ENCODE data around the gene RNMT.
"Not testable (repeated sequence)": the region's sequence is repeated elsewhere in the genome, so short reads cannot be mapped to it uniquely, and the experiment has no call there.

Gene RNMT

DNA sequence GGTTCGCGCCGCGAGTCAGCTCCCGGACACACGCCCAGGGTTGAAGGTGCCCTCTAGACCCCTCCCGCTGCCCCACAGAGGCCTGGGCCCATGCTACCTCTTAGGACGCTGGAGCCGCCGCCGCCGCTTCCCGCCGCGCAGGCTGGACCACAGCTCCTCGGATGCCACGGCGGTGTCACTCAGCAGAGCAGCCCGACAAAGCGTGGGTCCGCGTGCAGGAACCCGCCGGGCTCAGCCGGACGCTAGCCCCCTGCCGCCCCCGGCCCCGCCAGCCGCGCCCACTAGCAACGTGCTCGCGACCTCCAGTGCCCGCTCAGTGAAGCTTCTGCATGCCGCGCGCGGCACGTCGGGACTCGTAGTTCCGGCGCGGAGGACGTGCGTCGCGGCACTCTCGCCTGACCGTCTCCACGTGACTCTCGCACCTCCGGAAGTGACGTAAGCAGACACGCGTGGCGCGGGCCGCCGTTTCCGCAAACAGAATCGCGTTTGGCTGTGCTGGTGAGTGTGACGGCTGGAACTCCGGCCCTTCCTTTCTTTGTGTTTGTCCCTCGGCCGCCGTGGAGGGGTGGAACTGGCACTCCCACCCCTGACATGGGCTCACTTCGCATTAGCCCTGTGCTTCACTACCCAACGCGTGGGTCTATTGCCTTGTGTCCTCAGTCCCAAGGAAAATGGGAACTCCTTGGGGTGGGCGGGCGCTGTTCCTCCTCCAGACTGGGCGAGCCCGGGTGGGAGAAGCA, at the start of gene RNMT, which contains the start of gene FAM210A:
Gene RNMT, plus strand, starts transcription at position 442 of the 740 bp plus-strand sequence. CDS start 4,845 bp downstream, outside the sequence.
Gene FAM210A, minus strand, starts transcription at position 327 of the 740 bp plus-strand sequence. CDS start 44,481 bp downstream, outside the sequence.
- DNase-seq = peak; percentile 97

GRCh38 chr18:13677350-13677749, 49.1 kb upstream of the RNMT start:
- DNase-seq = not testable (repeated sequence)

DNA sequence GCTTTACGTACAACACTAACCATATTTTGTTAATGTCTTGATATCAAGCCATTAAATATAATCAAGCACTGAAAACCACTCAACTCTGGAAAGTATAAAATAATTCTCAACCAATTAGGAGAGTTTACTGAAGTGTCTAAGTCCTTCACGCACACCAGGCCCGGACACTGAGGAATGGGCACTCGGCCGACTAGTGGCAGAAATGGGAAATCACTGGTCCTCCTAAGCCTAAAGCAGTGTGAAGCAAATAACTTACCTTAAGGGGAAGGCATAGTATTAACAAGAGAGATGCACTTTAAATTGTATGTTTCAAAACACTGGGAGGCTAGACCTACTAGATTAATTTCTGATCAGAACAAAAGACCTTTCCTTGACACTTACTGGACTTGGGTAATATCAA, 45.9 kb upstream of the RNMT start:
- DNase-seq = peak; percentile 64

- no peak for DNase-seq
Measured at GRCh38 chr18:13681701-13682100, 44.8 kb upstream of the RNMT start.

DNA sequence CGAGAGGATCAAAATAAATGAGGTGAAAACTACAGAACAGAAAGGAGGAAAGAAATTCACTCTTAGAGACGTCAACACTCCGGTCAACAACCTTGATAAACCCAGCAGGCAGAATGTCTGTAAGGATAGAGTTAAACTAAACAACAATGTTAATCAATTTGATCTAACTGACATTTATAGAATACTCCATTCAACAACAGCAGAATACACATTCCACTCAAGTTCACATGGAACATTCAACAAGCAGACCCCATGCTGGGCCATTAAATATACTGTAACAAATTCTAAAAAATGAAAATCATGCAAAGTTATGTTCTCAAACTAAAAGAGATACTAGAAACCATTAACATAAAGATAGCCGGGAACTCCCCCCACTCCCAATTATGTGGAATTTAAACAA, 41.9 kb upstream of the RNMT start:
- no peak for DNase-seq

DNA sequence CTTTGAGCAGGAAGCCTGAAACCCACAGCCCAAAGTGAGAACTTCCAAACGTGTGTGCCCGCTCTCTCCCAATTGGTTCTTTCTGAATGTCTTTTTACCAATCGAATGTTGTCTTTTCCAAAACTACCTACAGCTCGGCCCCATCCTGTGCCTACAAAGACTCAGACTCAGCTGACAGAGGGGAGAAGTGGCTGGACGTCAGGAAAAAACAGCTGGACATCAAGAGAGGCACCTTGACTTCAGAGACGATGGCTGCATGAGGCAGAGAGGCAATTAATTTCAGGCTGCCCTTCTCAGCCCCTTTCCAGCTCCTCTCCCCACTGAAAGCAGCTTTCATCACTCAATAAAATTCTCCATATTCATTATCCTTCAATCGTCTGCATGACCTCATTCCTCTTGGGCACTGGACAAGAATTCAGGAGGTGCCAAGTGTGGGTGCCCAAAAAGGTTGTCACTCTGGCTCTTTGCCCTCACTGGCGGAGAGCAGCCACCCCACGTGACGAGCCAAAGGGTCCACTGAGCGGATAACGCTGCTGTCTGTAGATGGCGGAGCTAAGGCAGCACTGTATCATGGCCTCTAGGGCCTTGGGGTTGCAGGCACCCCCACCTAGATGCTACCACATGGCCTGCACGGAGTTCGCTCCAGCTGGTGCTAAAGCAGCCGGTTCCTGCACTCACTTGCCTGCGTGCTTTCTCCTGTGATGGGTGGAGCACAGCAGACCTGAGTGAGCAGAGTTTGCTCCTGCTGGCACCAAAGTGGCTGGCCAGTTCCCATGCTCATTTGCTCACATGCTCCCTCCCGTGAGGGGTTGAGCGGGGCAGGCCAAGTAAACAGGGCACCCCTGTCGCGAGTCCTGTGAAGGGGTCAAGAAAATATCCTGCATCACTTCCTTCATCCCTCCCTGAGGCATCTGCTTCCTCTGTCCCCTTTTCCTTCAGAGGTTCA, 38.0 kb upstream of the RNMT start:
- no peak for DNase-seq

GRCh38 chr18:13690060-13690459, 36.4 kb upstream of the RNMT start:
- DNase-seq = not testable (repeated sequence)

- DNase-seq = not testable (repeated sequence)
Measured at GRCh38 chr18:13695337-13695736, 31.1 kb upstream of the RNMT start.

- DNase-seq = no peak
Measured at GRCh38 chr18:13696961-13697360, 29.5 kb upstream of the RNMT start.

DNA sequence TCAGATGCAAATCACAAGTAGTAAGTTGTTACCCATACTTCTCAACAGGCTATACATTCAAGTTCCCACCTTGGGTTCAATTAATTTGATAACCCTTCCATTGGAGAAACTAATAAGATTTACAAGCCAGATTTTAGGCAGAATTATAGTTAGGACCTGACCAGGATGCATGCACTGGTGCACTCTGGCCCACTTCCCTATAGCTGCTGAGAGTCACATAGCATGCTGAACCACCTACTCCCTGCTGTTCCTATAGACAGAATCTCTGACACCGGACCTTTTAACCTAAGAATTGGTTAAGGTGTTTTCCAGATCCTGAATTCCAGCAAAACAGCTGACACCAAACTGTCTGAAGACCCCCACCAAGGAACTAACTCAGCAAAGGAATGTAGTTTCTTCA, 26.3 kb upstream of the RNMT start:
- no peak for DNase-seq

GRCh38 chr18:13703899-13704298, 22.6 kb upstream of the RNMT start:
- DNase-seq = no peak

DNA sequence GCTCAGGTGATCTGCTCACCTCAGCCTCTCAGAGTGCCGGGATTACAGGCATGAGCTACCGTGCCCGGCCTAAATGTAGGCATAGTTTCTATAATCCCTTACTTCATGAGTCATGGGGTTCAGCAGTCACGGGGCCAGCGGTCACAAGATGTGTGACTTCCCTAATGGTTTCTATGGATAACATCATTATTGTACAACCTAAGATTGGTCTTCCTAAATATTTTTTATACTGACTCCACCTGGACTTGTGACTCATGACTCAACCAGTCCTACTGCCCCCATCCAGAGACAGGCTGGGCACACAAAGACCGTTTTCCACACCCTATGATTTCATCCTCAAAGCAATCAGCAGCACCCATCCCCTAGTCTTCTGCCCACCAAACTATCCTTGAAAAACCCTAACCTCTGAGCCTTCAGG, 16.1 kb upstream of the RNMT start:
- DNase-seq = no peak

GRCh38 chr18:13712400-13713131, 13.9 kb upstream of the RNMT start:
- no peak for DNase-seq

- no peak for DNase-seq
Measured at GRCh38 chr18:13713455-13714055, 12.9 kb upstream of the RNMT start.

DNA sequence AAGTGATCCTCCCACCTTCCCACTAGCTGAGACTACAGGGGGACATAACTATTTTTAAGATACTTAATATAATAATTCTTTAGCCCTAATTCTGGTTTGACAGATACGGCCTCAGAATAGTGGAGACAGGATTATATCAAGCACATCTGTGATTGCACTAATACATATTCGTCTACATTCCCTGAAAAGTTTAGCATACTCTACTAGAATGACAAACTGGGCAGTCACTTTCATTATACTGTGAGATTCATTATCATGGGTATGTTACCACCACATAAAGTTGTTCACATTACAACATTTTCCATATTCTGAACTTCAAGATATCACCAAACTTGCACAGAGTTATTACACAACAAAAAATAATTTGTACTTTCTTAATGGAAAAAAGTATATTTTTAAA, 11.1 kb upstream of the RNMT start:
- no peak for DNase-seq

GRCh38 chr18:13716916-13717315, 9.6 kb upstream of the RNMT start:
- DNase-seq = no peak

GRCh38 chr18:13720123-13720522, 6.3 kb upstream of the RNMT start:
- DNase-seq = no peak

- DNase-seq = no peak
Measured at GRCh38 chr18:13720847-13721246, 5.6 kb upstream of the RNMT start.

DNA sequence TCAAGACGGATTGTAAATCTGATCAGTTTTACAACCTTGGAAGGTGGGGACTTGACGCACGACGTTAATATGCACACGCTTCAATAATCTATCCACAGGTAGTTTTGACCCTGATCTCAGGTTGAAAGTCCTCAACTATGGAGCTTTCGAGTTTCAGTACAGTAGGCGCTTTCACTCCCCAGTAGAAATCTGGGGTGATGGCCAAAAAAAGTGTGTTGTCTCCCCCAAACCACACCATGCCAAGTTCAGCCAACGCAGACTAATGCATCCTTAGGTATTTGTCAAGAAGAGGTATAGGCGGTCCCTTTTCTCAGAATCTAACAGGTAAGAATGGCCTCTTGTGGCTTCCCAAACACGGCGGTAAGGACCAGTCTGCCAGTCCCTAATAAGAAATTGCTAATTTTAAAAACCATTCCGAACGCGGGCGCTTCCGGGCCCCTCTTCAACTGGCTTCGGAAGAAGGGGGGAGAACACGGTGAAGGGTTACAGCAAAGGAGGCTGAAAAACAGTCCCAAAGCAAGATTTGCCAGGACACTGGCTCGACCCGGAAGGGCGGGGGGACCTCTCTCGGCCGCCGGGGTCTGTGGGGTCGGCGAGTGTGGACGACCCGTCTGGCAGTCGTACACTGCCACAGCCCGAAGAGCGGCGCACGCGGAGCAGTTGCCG, 774 bp upstream of the RNMT start:
- no peak for DNase-seq

- DNase-seq = peak; percentile 84
Measured at GRCh38 chr18:13726972-13727331, 479 bp downstream of the RNMT start.

DNA sequence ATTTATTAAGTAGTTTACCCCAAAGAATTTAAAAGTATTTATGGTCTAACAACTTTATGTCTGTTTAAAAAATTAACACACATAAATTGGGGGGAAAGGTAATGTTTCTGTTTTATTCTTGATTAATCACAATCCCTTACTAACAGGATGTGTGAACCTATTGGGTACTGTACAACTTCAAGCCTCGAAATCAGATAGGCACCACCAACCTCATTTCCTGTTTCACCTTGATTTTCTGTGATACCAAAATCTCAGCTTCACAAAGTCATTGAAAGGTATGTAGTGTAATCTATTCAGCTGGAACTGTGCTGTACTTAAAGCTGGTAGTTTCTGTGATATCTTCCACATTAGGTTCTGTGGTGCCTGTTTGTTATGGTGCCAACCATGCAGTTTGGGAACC, 4.0 kb downstream of the RNMT start:
- no peak for DNase-seq

DNA sequence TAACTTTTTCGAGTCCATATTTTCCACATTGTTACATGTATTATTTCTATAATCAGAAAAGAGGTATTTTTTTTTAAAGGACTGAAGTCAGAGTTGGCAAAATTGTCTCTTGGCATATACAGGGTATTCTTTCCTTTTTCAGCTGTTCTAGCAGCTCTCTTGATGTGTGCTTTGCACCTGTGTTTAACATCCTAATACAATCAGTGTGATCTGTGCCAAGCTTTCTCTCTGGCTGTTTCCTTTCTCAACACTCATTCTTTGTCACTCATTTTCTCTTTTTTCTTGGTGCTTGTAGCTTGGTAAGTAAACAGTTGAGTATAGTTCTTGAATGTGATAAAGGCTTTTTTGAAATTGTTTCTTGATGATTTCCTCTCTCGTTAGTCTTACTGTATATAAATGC, 9.2 kb downstream of the RNMT start:
- DNase-seq = no peak
